ENCODE results near the gene ADGRB3. TPM values are rescaled to one million over a fixed set of nuclear protein-coding genes. Genes with fewer than 3 reads are reported as not detected.

The ADGRB3 gene
- polyA plus RNA-seq, 1 of the 3 experiments (the other 2 are of a cell fraction): 0.12 TPM

DNA sequence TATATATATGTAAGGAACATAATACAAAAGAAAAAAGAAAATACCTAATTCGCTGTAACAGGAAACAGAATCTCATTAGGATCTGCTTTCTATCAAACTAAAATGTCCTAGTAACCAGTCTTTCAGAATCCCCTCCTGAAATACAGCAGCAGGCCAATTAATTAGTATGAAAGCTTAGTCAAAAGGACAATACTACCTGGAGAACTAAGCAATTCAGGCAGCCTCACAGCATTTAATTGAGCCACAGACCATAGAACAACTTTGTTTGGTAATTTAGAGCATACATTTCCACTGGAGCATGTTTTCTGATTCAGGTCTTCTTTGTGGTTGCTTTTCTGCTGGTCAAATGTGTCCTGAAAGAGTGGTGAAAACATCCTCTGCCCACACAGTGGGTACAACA lies 645.8 kb downstream of the ADGRB3 start:
- Histone ChIP-seq H3K4me1 (ENCODE audit: control insufficient read depth in 1 of 2, insufficient read depth in 2 of 2, low read depth in 1 of 2, low read length in 1 of 2) (no peaks in the 10 kb centered on the region; a peak in 1 of 4 replicates), H3K27me3 (ENCODE audit: insufficient read depth) (no peaks in the 10 kb centered on the region), H3K9ac (no peak overlapping the region), H4K20me1 (ENCODE audit: insufficient read depth) (no peaks in the 10 kb centered on the region), H3K4me3 (ENCODE audit: low read depth in 2 of 2, low read length in 1 of 2) (no peak overlapping the region), H2AFZ (ENCODE audit: low read depth) (no peak overlapping the region), H3F3A (replicated peaks; ENCODE audit: insufficient read depth) (no peaks in the 10 kb centered on the region), H3K36me3 (replicated peaks in 1 of 2; ENCODE audit: control insufficient read depth in 1 of 2, insufficient read depth in 2 of 2, low read length in 1 of 2) (no peaks in the 10 kb centered on the region), H3K9me3 (no peaks in the 10 kb centered on the region), H3K4me2 (no peak overlapping the region), H3K9me2 (no peaks in the 10 kb centered on the region), H3K79me2 (ENCODE audit: insufficient read depth) (no peaks in the 10 kb centered on the region), H3K27ac (ENCODE audit: low read depth in 2 of 2, low read length in 1 of 2) (no peak overlapping the region)
- WGBS (ENCODE audit: low lambda C conversion rate): 29% methylated on average over 1 of the region's 1 CpG
- TF ChIP-seq FOSL2 (IDR thresholded peaks at IDR 0.05; ENCODE audit: borderline replicate concordance, low read depth) (no peak), YY1 (IDR thresholded peaks at IDR 0.05; ENCODE audit: low read depth) (no peak)
- ChIA-PET CTCF (interaction anchor here (0.5 to 1.1 kb wide), 4 partner anchors 11 to 1641 kb away, joined by 3 read pairs; no protein-coding TSS in a partner anchor), POLR2A (no interaction called here)
- no peak for DNase-seq

- Histone ChIP-seq H3K4me1 (ENCODE audit: control insufficient read depth in 1 of 2, insufficient read depth in 2 of 2, low read depth in 1 of 2, low read length in 1 of 2) (no peaks in the 10 kb centered on the region; a peak in 1 of 4 replicates), H3K36me3 (replicated peaks in 1 of 2; ENCODE audit: control insufficient read depth in 1 of 2, insufficient read depth in 2 of 2, low read length in 1 of 2) (no peaks in the 10 kb centered on the region), H3K4me2 (no peak overlapping the region), H3K9me3 (no peaks in the 10 kb centered on the region), H3K27ac (ENCODE audit: low read depth in 2 of 2, low read length in 1 of 2) (no peak overlapping the region), H3K79me2 (ENCODE audit: insufficient read depth) (no peaks in the 10 kb centered on the region), H3F3A (replicated peaks; ENCODE audit: insufficient read depth) (no peaks in the 10 kb centered on the region), H3K9ac (no peak overlapping the region), H3K4me3 (ENCODE audit: low read depth in 2 of 2, low read length in 1 of 2) (no peak overlapping the region), H3K9me2 (no peaks in the 10 kb centered on the region), H4K20me1 (ENCODE audit: insufficient read depth) (no peaks in the 10 kb centered on the region), H3K27me3 (ENCODE audit: insufficient read depth) (no peaks in the 10 kb centered on the region), H2AFZ (ENCODE audit: low read depth) (no peak overlapping the region)
- WGBS (ENCODE audit: low lambda C conversion rate): 38% methylated on average over 7 of the region's 7 CpGs
- no peak for DNase-seq
- CTCF ChIA-PET: no interaction called here
- POLR2A ChIA-PET: no interaction called here
- TF ChIP-seq GABPA (IDR thresholded peaks at IDR 0.05; ENCODE audit: low read depth): no peak
- no peak for TF ChIP-seq YY1 (IDR thresholded peaks at IDR 0.05; ENCODE audit: low read depth)
Observed at GRCh38 chr6:69284176-69284730, 649.2 kb downstream of the ADGRB3 start.

- no peaks in the 10 kb centered on the region for H3K9me2 ChIP-seq
- TF ChIP-seq EP300 (IDR thresholded peaks at IDR 0.05; ENCODE audit: borderline replicate concordance in 1 of 2, low read depth in 1 of 2, low read length in 1 of 2) (no peak), IRF3 (IDR thresholded peaks at IDR 0.05; ENCODE audit: low read depth, low read length) (no peak), FOXM1 (IDR thresholded peaks at IDR 0.05; ENCODE audit: low read depth) (no peak), NFIC (IDR thresholded peaks at IDR 0.05; ENCODE audit: borderline replicate concordance) (no peak)
- no peak overlapping the region for H3K27ac ChIP-seq (ENCODE audit: low read depth in 2 of 2, low read length in 1 of 2)
- H3K4me3 ChIP-seq (ENCODE audit: low read depth in 2 of 2, low read length in 1 of 2): no peak overlapping the region
- no peaks in the 10 kb centered on the region; a peak in 1 of 4 replicates for H3K4me1 ChIP-seq (ENCODE audit: control insufficient read depth in 1 of 2, insufficient read depth in 2 of 2, low read depth in 1 of 2, low read length in 1 of 2)
- no peak overlapping the region for H2AFZ ChIP-seq (ENCODE audit: low read depth)
- H3K9me3 ChIP-seq: no peaks in the 10 kb centered on the region
- no peak for DNase-seq
- ChIA-PET POLR2A (no interaction called here), CTCF (no interaction called here)
- 26% methylated on average over 2 of the region's 2 CpGs for WGBS (ENCODE audit: low lambda C conversion rate)
- no peak overlapping the region for H3K4me2 ChIP-seq
- H3F3A ChIP-seq (replicated peaks; ENCODE audit: insufficient read depth): no peaks in the 10 kb centered on the region
- H3K9ac ChIP-seq: no peak overlapping the region
- H3K79me2 ChIP-seq (ENCODE audit: insufficient read depth): no peaks in the 10 kb centered on the region
- H4K20me1 ChIP-seq (ENCODE audit: insufficient read depth): no peaks in the 10 kb centered on the region
- no peaks in the 10 kb centered on the region for H3K36me3 ChIP-seq (replicated peaks in 1 of 2; ENCODE audit: control insufficient read depth in 1 of 2, insufficient read depth in 2 of 2, low read length in 1 of 2)
- no peaks in the 10 kb centered on the region for H3K27me3 ChIP-seq (ENCODE audit: insufficient read depth)
Observed at GRCh38 chr6:69285054-69285453, 650.0 kb downstream of the ADGRB3 start.
